Measurements from ENCODE around the gene RNASEH2C.
"Not testable (repeated sequence)": the region's sequence is repeated elsewhere in the genome, so short reads cannot be mapped to it uniquely, and the experiment has no call there.

RNASEH2C gene

DNA sequence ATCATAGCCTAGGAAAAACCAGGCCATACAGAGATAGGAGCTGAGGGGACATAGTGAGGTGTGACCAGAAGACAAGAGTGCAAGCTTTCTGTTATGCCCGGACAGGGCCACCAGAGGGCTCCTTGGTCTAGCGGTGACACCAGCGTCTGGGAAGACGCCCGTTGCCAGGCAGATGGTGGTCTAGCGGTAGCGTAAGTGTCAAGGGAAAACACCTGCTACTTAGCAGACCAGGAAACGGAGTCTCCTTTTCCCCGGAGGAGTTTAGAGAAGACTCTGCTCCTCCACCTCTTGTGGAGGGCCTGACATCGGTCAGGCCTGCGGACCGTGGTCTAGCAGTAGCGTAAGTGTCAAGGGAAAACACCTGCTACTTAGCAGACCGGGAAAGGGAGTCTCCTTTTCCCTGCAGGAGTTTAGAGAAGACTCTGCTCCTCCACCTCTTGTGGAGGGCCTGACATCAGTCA lies 14.3 kb downstream of the RNASEH2C start:
- not testable (repeated sequence) for H3K9ac ChIP-seq (ENCODE audit: low read length); H3K4me3 ChIP-seq (ENCODE audit: low read length); H3K36me3 ChIP-seq (ENCODE audit: control insufficient read depth, insufficient read depth, low read length, severe bottlenecking); H3K9me3 ChIP-seq (ENCODE audit: control insufficient read depth, low read length)
- H3K4me1 ChIP-seq (ENCODE audit: control insufficient read depth, insufficient read depth, low read length) = peaks cover 11% of the 10 kb centered on the region
- DNase-seq (ENCODE audit: low read depth) = peak; percentile 55
- peaks cover 17% of the 10 kb centered on the region for H3K27me3 ChIP-seq (replicated peaks; ENCODE audit: control insufficient read depth, insufficient read depth, low read length)

DNA sequence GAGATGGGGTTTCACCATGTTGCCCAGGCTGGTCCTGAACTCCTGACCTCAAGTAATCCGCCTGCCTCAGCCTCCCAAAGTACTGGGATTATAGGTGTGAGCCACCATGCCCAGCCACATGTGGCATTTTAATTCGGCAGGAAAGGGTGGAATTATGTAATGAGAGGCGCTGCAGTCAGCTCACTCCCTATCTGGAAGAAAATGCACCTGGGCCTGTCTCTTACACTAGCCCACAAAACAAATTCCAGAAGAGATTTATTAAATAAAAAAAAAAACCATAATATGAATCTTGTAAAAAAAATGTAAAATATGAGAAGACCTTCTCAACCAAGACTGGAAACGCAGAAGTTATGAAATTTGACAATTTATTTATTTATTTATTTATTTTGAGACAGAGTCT lies 16.8 kb downstream of the RNASEH2C start:
- Histone ChIP-seq H3K27me3 (replicated peaks; ENCODE audit: control insufficient read depth, insufficient read depth, low read length) (peaks cover 39% of the 10 kb centered on the region), H3K36me3 (ENCODE audit: control insufficient read depth, insufficient read depth, low read length, severe bottlenecking) (no peaks in the 10 kb centered on the region), H3K4me3 (ENCODE audit: low read length) (no peak overlapping the region), H3K4me1 (ENCODE audit: control insufficient read depth, insufficient read depth, low read length) (no peaks in the 10 kb centered on the region), H3K9ac (ENCODE audit: low read length) (no peak overlapping the region), H3K9me3 (ENCODE audit: control insufficient read depth, low read length) (no peaks in the 10 kb centered on the region)
- DNase-seq (ENCODE audit: low read depth) = no peak

DNA sequence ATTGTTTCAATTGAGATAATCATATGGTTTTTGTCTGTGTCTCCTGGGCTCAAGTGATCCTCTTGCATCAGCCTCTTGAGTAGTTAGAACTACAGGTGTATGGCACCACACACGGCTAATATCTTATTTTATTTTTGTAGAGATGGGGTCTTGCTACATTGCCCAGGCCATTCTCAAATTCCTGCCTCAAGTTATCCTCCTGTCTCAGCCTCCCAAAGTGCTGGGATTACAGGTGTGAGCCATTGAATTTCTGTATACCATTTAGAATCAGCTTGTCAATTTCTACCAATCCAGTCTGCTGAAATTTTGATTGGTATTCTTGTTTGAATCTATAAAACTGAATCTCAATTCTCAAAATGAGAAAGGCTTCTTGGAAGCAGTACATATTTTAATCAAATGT lies 18.9 kb downstream of the RNASEH2C start:
- no peak for DNase-seq (ENCODE audit: low read depth)
- Histone ChIP-seq H3K9me3 (ENCODE audit: control insufficient read depth, low read length) (no peaks in the 10 kb centered on the region), H3K4me1 (ENCODE audit: control insufficient read depth, insufficient read depth, low read length) (no peaks in the 10 kb centered on the region), H3K27me3 (replicated peaks; ENCODE audit: control insufficient read depth, insufficient read depth, low read length) (peaks cover 47% of the 10 kb centered on the region), H3K36me3 (ENCODE audit: control insufficient read depth, insufficient read depth, low read length, severe bottlenecking) (no peaks in the 10 kb centered on the region), H3K9ac (ENCODE audit: low read length) (no peak overlapping the region), H3K4me3 (ENCODE audit: low read length) (no peak overlapping the region)

DNA sequence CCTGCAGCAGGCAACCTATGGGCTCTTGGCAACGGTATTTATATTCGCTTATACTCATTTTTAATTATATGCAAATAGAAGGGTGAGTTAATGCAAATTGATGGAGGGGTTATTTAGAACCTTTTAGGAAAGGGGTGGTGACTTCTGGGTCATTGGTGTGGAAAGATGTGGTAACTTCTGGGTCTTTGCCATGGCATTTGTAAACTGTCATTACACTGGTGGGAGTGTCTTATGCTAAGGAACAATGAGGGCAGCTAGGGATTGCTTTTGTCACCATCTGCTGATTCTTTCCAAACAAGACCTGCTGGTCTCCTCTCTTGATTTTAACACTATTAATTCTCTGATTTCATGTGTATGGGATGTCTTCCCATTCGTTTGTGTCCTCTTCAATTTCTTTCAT lies 20.2 kb downstream of the RNASEH2C start:
- H3K36me3 ChIP-seq (ENCODE audit: control insufficient read depth, insufficient read depth, low read length, severe bottlenecking) = no peaks in the 10 kb centered on the region
- no peaks in the 10 kb centered on the region for H3K4me1 ChIP-seq (ENCODE audit: control insufficient read depth, insufficient read depth, low read length)
- H3K4me3 ChIP-seq (ENCODE audit: low read length) = no peak overlapping the region
- no peak for DNase-seq (ENCODE audit: low read depth)
- H3K9ac ChIP-seq (ENCODE audit: low read length) = no peak overlapping the region
- H3K9me3 ChIP-seq (ENCODE audit: control insufficient read depth, low read length) = no peaks in the 10 kb centered on the region
- H3K27me3 ChIP-seq (replicated peaks; ENCODE audit: control insufficient read depth, insufficient read depth, low read length) = peaks cover 47% of the 10 kb centered on the region

DNA sequence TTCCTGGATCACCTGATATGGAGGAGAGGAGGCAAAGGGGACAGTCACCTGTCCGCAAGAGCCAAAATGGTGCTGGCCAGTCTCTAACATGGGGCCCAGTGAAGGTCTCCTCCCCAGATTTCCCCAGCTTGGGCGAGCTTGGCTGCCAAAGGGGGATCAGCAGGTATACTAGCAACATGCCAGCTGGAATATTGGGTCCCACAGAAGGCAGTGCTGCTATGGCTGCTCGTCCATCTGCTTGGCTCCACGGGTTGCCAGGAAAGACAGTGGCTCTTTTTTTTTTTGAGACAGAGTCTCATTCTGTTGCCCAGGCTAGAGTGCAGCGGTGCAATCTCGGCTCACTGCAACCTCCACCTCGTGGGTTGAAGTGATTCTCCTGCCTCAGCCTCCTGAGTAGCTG lies 21.3 kb downstream of the RNASEH2C start:
- no peaks in the 10 kb centered on the region for H3K9me3 ChIP-seq (ENCODE audit: control insufficient read depth, low read length)
- no peak for DNase-seq (ENCODE audit: low read depth)

DNA sequence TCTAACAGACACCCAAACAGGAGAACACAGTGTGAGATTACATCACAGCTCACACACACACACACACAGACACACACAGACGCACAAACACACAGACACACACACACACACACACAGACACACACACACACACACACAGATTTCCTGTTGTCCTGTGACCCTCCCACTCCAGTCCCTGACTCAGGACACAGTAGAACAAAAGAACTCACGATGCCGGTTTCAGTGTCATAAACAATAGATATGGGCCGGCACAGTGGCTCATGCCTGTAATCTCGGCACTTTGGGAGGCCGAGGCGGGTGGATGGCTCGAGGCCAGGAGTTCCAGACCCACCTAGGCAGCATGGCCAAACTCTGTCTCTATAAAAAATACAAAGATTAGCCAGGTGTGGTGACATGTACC lies 22.4 kb downstream of the RNASEH2C start:
- H3K36me3 ChIP-seq (ENCODE audit: control insufficient read depth, insufficient read depth, low read length, severe bottlenecking) = no peaks in the 10 kb centered on the region
- H3K9me3 ChIP-seq (ENCODE audit: control insufficient read depth, low read length) = no peaks in the 10 kb centered on the region
- H3K4me3 ChIP-seq (ENCODE audit: low read length) = no peak overlapping the region
- H3K27me3 ChIP-seq (replicated peaks; ENCODE audit: control insufficient read depth, insufficient read depth, low read length) = peaks cover 54% of the 10 kb centered on the region
- H3K9ac ChIP-seq (ENCODE audit: low read length) = no peak overlapping the region
- H3K4me1 ChIP-seq (ENCODE audit: control insufficient read depth, insufficient read depth, low read length) = no peaks in the 10 kb centered on the region
- DNase-seq (ENCODE audit: low read depth) = no peak

More for the DNA sequence above, 21.3 kb downstream of the RNASEH2C start:
- no peaks in the 10 kb centered on the region for H3K4me1 ChIP-seq (ENCODE audit: control insufficient read depth, insufficient read depth, low read length)
- peaks cover 47% of the 10 kb centered on the region for H3K27me3 ChIP-seq (replicated peaks; ENCODE audit: control insufficient read depth, insufficient read depth, low read length)
- H3K9ac ChIP-seq (ENCODE audit: low read length) = no peak overlapping the region
- no peak overlapping the region for H3K4me3 ChIP-seq (ENCODE audit: low read length)
- no peaks in the 10 kb centered on the region for H3K36me3 ChIP-seq (ENCODE audit: control insufficient read depth, insufficient read depth, low read length, severe bottlenecking)

DNA sequence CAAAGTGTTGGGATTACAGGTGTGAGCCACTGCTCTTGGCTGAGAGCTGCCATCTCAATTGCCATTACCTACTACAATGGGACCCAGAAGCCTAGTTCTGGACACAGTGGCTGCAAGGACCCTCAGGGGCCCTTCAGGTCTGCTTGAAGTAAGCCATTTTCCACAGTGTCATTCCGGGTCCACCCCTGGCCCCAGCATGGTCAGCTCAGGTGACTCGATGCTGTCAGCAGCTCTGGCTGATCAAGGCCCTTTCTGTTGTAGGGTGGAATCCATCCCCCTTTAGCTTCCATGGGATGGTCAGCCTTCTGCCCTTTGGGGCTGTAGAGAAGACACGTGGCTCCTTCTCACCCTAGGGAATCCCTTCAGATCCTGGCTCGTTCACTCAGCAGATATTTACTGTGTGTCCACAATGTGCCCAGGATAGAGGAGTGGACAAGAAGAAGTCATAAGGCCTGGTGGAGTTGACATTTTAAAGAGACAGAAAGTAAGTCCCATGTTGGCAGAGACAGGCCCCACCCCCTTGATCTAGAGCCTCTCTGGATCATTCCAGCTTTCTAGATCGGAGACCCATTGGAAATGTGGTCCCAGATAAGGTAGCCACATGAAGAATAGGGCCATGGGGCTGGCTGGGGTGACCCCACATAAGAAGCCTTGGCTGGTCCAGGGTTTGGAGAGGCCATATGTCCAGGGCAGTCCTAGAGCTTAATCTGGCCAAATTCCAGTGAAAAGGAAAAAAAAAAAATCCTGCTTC lies 23.6 kb downstream of the RNASEH2C start:
- Histone ChIP-seq H3K4me1 (ENCODE audit: control insufficient read depth, insufficient read depth, low read length) (no peaks in the 10 kb centered on the region), H3K4me3 (ENCODE audit: low read length) (no peak overlapping the region), H3K27me3 (replicated peaks; ENCODE audit: control insufficient read depth, insufficient read depth, low read length) (peaks cover 51% of the 10 kb centered on the region), H3K36me3 (ENCODE audit: control insufficient read depth, insufficient read depth, low read length, severe bottlenecking) (no peaks in the 10 kb centered on the region), H3K9ac (ENCODE audit: low read length) (no peak overlapping the region), H3K9me3 (ENCODE audit: control insufficient read depth, low read length) (no peaks in the 10 kb centered on the region)
- DNase-seq (ENCODE audit: low read depth) = no peak

DNA sequence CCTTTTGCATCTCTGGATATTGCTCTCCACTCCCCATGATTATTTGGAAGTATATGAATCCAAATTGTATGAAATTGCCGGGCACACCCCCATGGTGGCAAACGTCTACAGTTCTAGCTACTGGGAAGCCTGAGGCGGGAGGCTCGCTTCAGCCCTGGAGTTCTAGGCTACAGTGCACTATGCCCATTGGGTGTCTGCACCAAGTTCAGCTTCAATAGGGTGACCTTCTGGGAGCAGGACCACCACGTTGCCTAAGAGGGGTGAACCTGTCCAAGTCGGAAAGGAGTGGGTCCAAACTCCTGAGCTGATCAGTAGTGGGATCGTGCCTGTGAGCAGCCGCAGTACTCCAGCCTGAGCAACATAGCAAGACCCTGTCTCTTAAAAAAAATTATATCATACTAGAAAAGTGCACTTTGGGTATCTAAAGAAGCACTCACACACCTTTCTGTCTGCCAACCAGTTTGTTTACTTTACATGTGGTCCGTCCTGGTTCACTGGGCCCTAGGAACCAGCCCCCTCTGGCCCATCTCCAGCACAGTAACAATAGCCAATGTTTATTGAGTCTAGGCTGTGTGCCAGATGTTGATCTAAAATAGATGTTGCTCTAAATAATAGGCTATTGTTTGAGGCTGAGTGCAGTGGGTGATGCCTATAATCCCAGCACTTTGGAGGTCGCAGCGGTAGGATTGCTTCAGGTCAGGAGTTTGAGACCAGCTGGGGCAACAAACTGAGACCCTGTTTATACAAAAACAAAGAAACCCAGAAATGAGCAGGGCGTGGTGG lies 24.9 kb downstream of the RNASEH2C start:
- H3K27me3 ChIP-seq (replicated peaks; ENCODE audit: control insufficient read depth, insufficient read depth, low read length) = peaks cover 42% of the 10 kb centered on the region
- H3K4me1 ChIP-seq (ENCODE audit: control insufficient read depth, insufficient read depth, low read length) = no peaks in the 10 kb centered on the region
- H3K9me3 ChIP-seq (ENCODE audit: control insufficient read depth, low read length) = no peaks in the 10 kb centered on the region
- no peak overlapping the region for H3K9ac ChIP-seq (ENCODE audit: low read length)
- no peak overlapping the region for H3K4me3 ChIP-seq (ENCODE audit: low read length)
- no peak for DNase-seq (ENCODE audit: low read depth)
- no peaks in the 10 kb centered on the region for H3K36me3 ChIP-seq (ENCODE audit: control insufficient read depth, insufficient read depth, low read length, severe bottlenecking)

DNA sequence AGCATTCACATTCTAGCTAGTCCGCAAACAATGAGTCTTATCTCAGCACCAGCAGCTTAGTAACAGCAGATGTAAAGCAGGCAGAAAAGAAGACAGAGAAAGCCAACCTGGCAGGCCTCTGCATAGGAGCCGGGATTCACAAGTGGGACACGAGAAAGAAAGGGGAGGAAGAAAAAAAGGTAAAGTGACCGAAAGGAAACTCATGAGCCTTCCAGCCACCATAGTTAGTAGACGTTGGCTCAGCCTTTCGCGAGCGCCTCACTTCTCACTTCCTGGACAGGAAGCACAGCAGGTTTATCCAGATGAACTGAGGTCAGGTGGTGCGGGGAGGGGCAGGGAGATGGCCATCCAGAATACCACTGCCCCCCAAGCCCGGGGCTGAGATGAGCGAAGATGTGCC lies 28.2 kb downstream of the RNASEH2C start:
- Histone ChIP-seq H3K4me1 (ENCODE audit: control insufficient read depth, insufficient read depth, low read length) (no peaks in the 10 kb centered on the region), H3K9me3 (ENCODE audit: control insufficient read depth, low read length) (no peaks in the 10 kb centered on the region), H3K27me3 (replicated peaks; ENCODE audit: control insufficient read depth, insufficient read depth, low read length) (peaks cover 16% of the 10 kb centered on the region), H3K9ac (ENCODE audit: low read length) (no peak overlapping the region), H3K36me3 (ENCODE audit: control insufficient read depth, insufficient read depth, low read length, severe bottlenecking) (no peaks in the 10 kb centered on the region), H3K4me3 (ENCODE audit: low read length) (no peak overlapping the region)
- DNase-seq (ENCODE audit: low read depth) = no peak

DNA sequence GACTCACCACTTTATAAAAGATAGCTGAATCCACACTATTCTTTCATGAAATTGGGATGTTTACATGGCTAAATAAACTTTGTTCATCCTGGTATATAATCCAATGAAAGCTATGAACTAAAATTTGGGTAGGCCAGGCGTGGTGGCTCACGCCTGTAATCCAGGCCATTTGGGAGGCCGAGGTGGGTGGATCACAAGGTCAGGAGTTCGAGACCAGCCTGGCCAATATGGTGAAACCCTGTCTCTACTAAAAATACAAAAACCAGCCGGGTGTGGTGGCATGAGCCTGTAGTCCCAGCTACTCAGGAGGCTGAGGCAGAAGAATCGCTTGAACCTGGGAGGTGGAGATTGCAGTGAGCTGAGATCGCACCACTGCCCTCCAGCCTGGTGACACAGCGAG lies 28.8 kb downstream of the RNASEH2C start:
- peaks cover 16% of the 10 kb centered on the region for H3K27me3 ChIP-seq (replicated peaks; ENCODE audit: control insufficient read depth, insufficient read depth, low read length)
- not testable (repeated sequence) for H3K4me3 ChIP-seq (ENCODE audit: low read length); H3K9ac ChIP-seq (ENCODE audit: low read length); H3K4me1 ChIP-seq (ENCODE audit: control insufficient read depth, insufficient read depth, low read length); DNase-seq (ENCODE audit: low read depth); H3K9me3 ChIP-seq (ENCODE audit: control insufficient read depth, low read length); H3K36me3 ChIP-seq (ENCODE audit: control insufficient read depth, insufficient read depth, low read length, severe bottlenecking)

DNA sequence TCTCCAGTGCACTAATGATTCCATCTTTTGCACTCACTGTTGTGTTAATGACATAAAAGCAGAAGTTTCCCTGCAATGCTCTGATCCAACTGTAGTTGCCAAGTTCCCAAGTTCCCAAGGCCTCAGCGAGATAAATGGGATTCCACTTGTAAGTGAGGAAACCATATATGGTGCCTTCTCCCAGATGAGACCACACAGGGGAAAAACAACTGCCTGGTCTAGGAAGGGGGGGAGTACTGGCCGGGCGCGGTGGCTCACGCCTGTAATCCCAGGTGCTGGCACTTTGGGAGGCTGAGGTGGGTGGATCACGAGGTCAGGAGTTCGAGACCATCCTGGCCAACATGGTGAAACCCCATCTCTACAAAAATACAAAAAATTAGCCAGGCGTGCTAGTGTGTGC lies 34.6 kb downstream of the RNASEH2C start:
- Histone ChIP-seq H3K4me3 (ENCODE audit: low read length) (no peak overlapping the region), H3K36me3 (ENCODE audit: control insufficient read depth, insufficient read depth, low read length, severe bottlenecking) (no peaks in the 10 kb centered on the region), H3K27me3 (replicated peaks; ENCODE audit: control insufficient read depth, insufficient read depth, low read length) (peaks cover 21% of the 10 kb centered on the region), H3K9me3 (ENCODE audit: control insufficient read depth, low read length) (no peaks in the 10 kb centered on the region), H3K9ac (ENCODE audit: low read length) (no peak overlapping the region), H3K4me1 (ENCODE audit: control insufficient read depth, insufficient read depth, low read length) (no peaks in the 10 kb centered on the region)
- DNase-seq (ENCODE audit: low read depth) = no peak
